GM06990 (cell line): ENCODE results near the gene NR2E1.

Experiments
- DNase-seq: peaks from one replicate; pipeline ENCODE4 v3.0.0-alpha.2; 2011; ENCODE audit not compliant: insufficient read length; ENCODE audit errors: extremely low read depth
- H3K27me3 ChIP-seq: replicated peaks from 2 replicates; pipeline ENCODE4 v1.6.0; 2011; ENCODE audit warnings: low read length; ENCODE audit not compliant: control insufficient read depth, insufficient read depth
- H3K36me3 ChIP-seq: 2 replicates; pipeline ENCODE4 v1.5.1; 2011; ENCODE audit warnings: low read length; ENCODE audit not compliant: control insufficient read depth, insufficient read depth
- H3K4me3 ChIP-seq: replicated peaks from 2 replicates; pipeline ENCODE4 v1.5.1; 2011; ENCODE audit warnings: low read depth, mild to moderate bottlenecking, control low read depth, low read length
- CTCF ChIP-seq: IDR thresholded peaks from 2 replicates; pipeline ENCODE4 v1.5.1; 2011; ENCODE audit warnings: low read length, control low read depth, mild to moderate bottlenecking, inconsistent platforms; ENCODE audit not compliant: insufficient read depth, poor library complexity, severe bottlenecking

Gene NR2E1

GRCh38 chr6:108156938-108157233 is 8.9 kb upstream of the NR2E1 start:
- no peaks in the 10 kb centered on the region; the same call in none of the 2 replicates for H3K27me3 ChIP-seq
- H3K36me3 ChIP-seq, result no peaks in the 10 kb centered on the region
- no peak for TF ChIP-seq CTCF
- no peak for DNase-seq
- H3K4me3 ChIP-seq, result no peak overlapping the region

- no peaks in the 10 kb centered on the region; the same call in none of the 2 replicates for H3K27me3 ChIP-seq
- H3K36me3 ChIP-seq, result no peaks in the 10 kb centered on the region
- DNase-seq, result no peak
- no peak overlapping the region for H3K4me3 ChIP-seq
- no peak for TF ChIP-seq CTCF
Measured at GRCh38 chr6:108157234-108157980, 8.4 kb upstream of the NR2E1 start.

- TF ChIP-seq CTCF, result no peak
- no peak overlapping the region for H3K4me3 ChIP-seq
- H3K36me3 ChIP-seq, result no peaks in the 10 kb centered on the region
- H3K27me3 ChIP-seq, result no peaks in the 10 kb centered on the region; the same call in none of the 2 replicates
- no peak for DNase-seq
Measured at GRCh38 chr6:108157981-108158525, 7.8 kb upstream of the NR2E1 start.

- no peak for DNase-seq
- TF ChIP-seq CTCF, result no peak
- Histone ChIP-seq H3K27me3 (peaks cover 2% of the 10 kb centered on the region), H3K4me3 (no peak overlapping the region), H3K36me3 (no peaks in the 10 kb centered on the region)
Measured at GRCh38 chr6:108159981-108160380, 5.8 kb upstream of the NR2E1 start.

- Histone ChIP-seq H3K36me3 (no peaks in the 10 kb centered on the region), H3K27me3 (peaks cover 2% of the 10 kb centered on the region), H3K4me3 (no peak overlapping the region)
- no peak for TF ChIP-seq CTCF
- DNase-seq, result no peak
Measured at GRCh38 chr6:108161724-108162282, 4.0 kb upstream of the NR2E1 start.
